Measurements from ENCODE around the gene PLRG1.

The PLRG1 gene

GRCh38 chr4:154490234-154490582 is 60.0 kb downstream of the PLRG1 start:
- no peak overlapping the region for H3K27ac ChIP-seq (ENCODE audit: low read length)
- H3K36me3 ChIP-seq (ENCODE audit: control insufficient read depth, low read depth, low read length): no peaks in the 10 kb centered on the region
- no peaks in the 10 kb centered on the region for H3K4me1 ChIP-seq (ENCODE audit: control insufficient read depth, low read depth, low read length)
- H3K9ac ChIP-seq (ENCODE audit: low read length): no peak overlapping the region
- no peaks in the 10 kb centered on the region for H3K9me3 ChIP-seq (ENCODE audit: control insufficient read depth, low read depth, low read length)
- no peak overlapping the region for H3K4me3 ChIP-seq (ENCODE audit: low read length)
- peaks cover 57% of the 10 kb centered on the region for H3K27me3 ChIP-seq (ENCODE audit: control insufficient read depth, insufficient read depth, low read length)

DNA sequence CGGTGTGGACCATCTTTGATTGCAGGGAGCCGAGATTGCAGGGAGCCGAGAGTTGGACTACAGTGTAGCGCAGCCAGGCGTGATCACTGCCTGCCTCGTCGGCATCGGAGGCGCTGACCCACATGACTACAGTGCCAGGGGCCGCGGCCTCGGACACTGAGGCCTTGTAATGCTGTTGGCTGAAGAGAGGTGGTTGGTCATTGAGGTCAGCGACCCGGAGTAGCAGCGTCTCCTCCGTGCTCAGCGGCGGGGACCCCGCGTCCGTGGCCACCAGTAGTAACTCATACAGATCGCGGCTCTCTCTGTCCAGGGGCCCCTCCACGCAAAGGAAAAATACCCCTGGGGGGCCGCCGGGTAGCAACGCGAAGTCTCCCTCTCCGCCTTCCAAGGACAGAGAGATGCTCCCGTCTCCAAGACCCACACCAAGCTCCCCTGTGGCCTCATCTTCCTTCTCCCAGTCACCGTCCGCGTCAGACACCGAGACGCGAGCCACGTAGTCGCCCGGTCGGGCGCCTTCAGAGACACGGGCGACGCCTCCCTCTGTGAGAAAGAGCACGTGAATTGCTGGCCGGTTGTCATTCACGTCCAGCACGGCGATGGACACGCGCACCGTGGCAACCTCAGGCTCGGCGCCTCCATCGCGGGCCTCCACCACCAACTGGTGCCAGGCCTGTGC is 60.5 kb downstream of the PLRG1 start:
- peaks cover 56% of the 10 kb centered on the region for H3K27me3 ChIP-seq (ENCODE audit: control insufficient read depth, insufficient read depth, low read length)
- no peaks in the 10 kb centered on the region for H3K9me3 ChIP-seq (ENCODE audit: control insufficient read depth, low read depth, low read length)
- no peaks in the 10 kb centered on the region for H3K4me1 ChIP-seq (ENCODE audit: control insufficient read depth, low read depth, low read length)
- H3K27ac ChIP-seq (ENCODE audit: low read length): no peak overlapping the region
- H3K4me3 ChIP-seq (ENCODE audit: low read length): no peak overlapping the region
- no peak overlapping the region for H3K9ac ChIP-seq (ENCODE audit: low read length)
- no peaks in the 10 kb centered on the region for H3K36me3 ChIP-seq (ENCODE audit: control insufficient read depth, low read depth, low read length)

GRCh38 chr4:154487145-154487544 is 63.1 kb downstream of the PLRG1 start:
- H3K27me3 ChIP-seq (ENCODE audit: control insufficient read depth, insufficient read depth, low read length): peaks cover 32% of the 10 kb centered on the region
- no peak overlapping the region for H3K9ac ChIP-seq (ENCODE audit: low read length)
- no peaks in the 10 kb centered on the region for H3K36me3 ChIP-seq (ENCODE audit: control insufficient read depth, low read depth, low read length)
- no peaks in the 10 kb centered on the region for H3K4me1 ChIP-seq (ENCODE audit: control insufficient read depth, low read depth, low read length)
- H3K4me3 ChIP-seq (ENCODE audit: low read length): no peak overlapping the region
- no peak overlapping the region for H3K27ac ChIP-seq (ENCODE audit: low read length)
- H3K9me3 ChIP-seq (ENCODE audit: control insufficient read depth, low read depth, low read length): no peaks in the 10 kb centered on the region

DNA sequence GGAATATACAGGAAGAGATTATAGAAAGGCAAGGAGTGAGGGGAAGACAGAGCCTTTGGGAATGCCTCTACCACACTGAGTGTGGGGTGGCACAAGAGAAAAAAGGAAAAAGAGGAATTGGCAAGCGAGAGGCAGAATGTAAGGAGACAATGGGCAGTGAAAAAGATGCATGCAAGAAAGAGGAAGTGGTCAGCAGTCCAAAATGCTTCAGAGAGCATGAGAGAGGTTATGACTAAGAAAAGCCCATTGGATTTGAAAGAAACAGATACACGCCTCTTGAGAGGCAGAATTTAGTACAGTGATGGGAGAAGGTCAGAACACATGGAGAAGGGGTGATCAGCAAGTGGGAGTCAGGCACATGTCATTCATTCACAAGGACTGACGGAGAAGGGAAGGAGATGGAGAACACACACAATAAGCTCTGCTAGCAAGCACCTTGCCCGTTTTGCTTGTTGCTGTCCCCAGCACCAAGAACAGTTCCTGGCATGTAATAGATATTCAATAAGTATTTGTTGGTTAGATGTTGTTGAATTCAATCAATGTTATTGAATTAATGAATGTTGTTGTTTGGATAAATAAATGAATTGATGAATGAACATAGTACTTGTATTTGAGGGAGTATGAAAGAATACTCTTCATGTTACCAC is 65.0 kb downstream of the PLRG1 start:
- H3K27ac ChIP-seq (ENCODE audit: low read length): no peak overlapping the region
- H3K27me3 ChIP-seq (ENCODE audit: control insufficient read depth, insufficient read depth, low read length): peaks cover 13% of the 10 kb centered on the region
- no peaks in the 10 kb centered on the region for H3K36me3 ChIP-seq (ENCODE audit: control insufficient read depth, low read depth, low read length)
- H3K4me3 ChIP-seq (ENCODE audit: low read length): no peak overlapping the region
- H3K4me1 ChIP-seq (ENCODE audit: control insufficient read depth, low read depth, low read length): no peaks in the 10 kb centered on the region
- no peak overlapping the region for H3K9ac ChIP-seq (ENCODE audit: low read length)
- no peaks in the 10 kb centered on the region for H3K9me3 ChIP-seq (ENCODE audit: control insufficient read depth, low read depth, low read length)

All from iPS-18a (cell line).